Gastrocnemius medialis (tissue), 4 donors: ENCODE measurements around the gene SLC40A1. TPM values are rescaled to one million over a fixed set of nuclear protein-coding genes. Genes with fewer than 3 reads are reported as not detected.
"Not testable (repeated sequence)": the region's sequence is repeated elsewhere in the genome, so short reads cannot be mapped to it uniquely, and the experiment has no call there.

Experiments
- ATAC-seq, 2 donors: fragments of 150-250 bp; one replicate each; pipeline ENCODE4 v1.9.1; 2016
- DNase-seq, 2 donors: peaks; one replicate each; pipeline ENCODE4 v3.0.0-alpha.2; 2019
- H3K27ac ChIP-seq, 4 donors: fragments of 200-600 bp; sonication (generic); 1 replicate in 1 of 4; 2 replicates in 3 of 4; pipeline ENCODE4 v1.5.1; 2016 to 2018; ENCODE audit warnings: mild to moderate bottlenecking in 2 of 4, moderate library complexity in 1 of 4
- H3K27me3 ChIP-seq, 3 donors: fragments of 200-600 bp; sonication (generic) in 2 of 3; 1 replicate in 1 of 3; 2 replicates in 2 of 3; pipeline versions ENCODE4 v1.5.1 to v1.6.0; 2016 to 2019; ENCODE audit warnings: mild to moderate bottlenecking in 1 of 3, moderate library complexity in 1 of 3
- H3K36me3 ChIP-seq, 2 donors: fragments of 200-600 bp; sonication (generic) in 1 of 2; one replicate each; pipeline ENCODE4 v1.5.1; 2017 to 2018
- H3K4me1 ChIP-seq, 2 donors: fragments of 200-600 bp; sonication (generic) in 1 of 2; one replicate each; pipeline ENCODE4 v1.5.1; 2016 to 2017; ENCODE audit warnings: mild to moderate bottlenecking in 2 of 2
- H3K4me3 ChIP-seq, 4 donors: fragments of 200-600 bp; sonication (generic) in 3 of 4; 1 replicate in 1 of 4; 2 replicates in 3 of 4; pipeline ENCODE4 v1.5.1; 2016 to 2019; ENCODE audit warnings: mild to moderate bottlenecking in 2 of 4
- H3K9me3 ChIP-seq, 3 donors: fragments of 200-600 bp; sonication (generic) in 2 of 3; 1 replicate in 1 of 3; 2 replicates in 2 of 3; pipeline ENCODE4 v1.5.1; 2016 to 2019
- CTCF ChIP-seq, 5 experiments: fragments of 450-650 bp in 3 of 5; fragments of 200-600 bp in 2 of 5; sonication (generic) in 2 of 5; IDR thresholded peaks in 4 of 5; conservative IDR thresholded peaks in 1 of 5; 1 replicate in 4 of 5; 2 replicates in 1 of 5; pipeline ENCODE4 v1.5.1; 2016 to 2019; ENCODE audit warnings: antibody characterized with exemption in 5 of 5, mild to moderate bottlenecking in 3 of 5, moderate library complexity in 3 of 5
- POLR2A ChIP-seq, 2 donors: fragments of 450-650 bp; IDR thresholded peaks; one replicate each; pipeline ENCODE4 v1.6.1; 2017; ENCODE audit warnings: antibody characterized with exemption in 2 of 2, mild to moderate bottlenecking in 2 of 2, moderate library complexity in 2 of 2
- in situ Hi-C, 4 donors: fragments of 200-750 bp; cut with MboI; loops; one replicate each; pipeline versions ENCODE4 v1.15.0 to v1.8.0; 2017; ENCODE audit warnings: low sequenced_read_pairs in 4 of 4
- intact Hi-C: fragments of 100-400 bp; cut with DNase I; formaldehyde crosslinking; loops from one replicate; pipeline ENCODE4 v1.15.1; 2023; ENCODE audit warnings: low total_unique reads
- total RNA-seq, 4 donors: library from RNA; depleted of rRNA; stranded (reverse); fragments of >200 nt; gene quantifications; one replicate each; pipeline versions ENCODE4 v1.1.0 to v1.2.3, GENCODE V29; 2016

SLC40A1 gene
- total RNA-seq, 4 donors from 2014 or later, result 24.8 to 81.8 (median 37.4) TPM

DNA sequence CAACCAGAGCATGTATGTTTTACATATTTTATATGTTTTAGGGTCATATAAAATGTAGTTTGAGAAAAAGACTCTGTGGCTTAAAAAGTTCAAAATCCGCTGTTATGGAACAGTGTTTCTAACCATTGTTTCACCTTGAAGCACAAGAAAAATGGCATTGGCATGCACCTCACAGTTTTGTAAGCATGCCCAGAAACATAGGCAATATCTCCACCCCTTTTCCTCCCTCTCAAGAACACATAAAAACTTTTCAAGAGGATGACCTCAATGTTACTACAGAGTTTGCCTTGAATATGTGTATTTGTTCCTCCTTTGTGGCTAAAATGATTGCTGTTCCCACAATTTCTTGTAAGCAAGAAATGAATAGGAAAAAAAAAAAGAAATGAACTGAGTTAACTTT is 29.3 kb upstream of the SLC40A1 start:
- ATAC-seq, result no peak
- H3K9me3 ChIP-seq, result no peaks in the 10 kb centered on the region
- H3K27me3 ChIP-seq, result no peaks in the 10 kb centered on the region
- no peaks in the 10 kb centered on the region for H3K36me3 ChIP-seq
- H3K4me1 ChIP-seq, result peaks cover 7 to 13% of the 10 kb centered on the region in 2 donors
- no peak overlapping the region for H3K27ac ChIP-seq
- in situ Hi-C loops, result no loop called here
- TF ChIP-seq CTCF (IDR thresholded peaks at IDR 0.05 in 4 of 5, conservative IDR thresholded peaks at IDR 0.05 in 1 of 5) (no peak), POLR2A (IDR thresholded peaks at IDR 0.05) (no peak)
- intact Hi-C loops, result no loop called here
- H3K4me3 ChIP-seq, result no peak overlapping the region
- DNase-seq, result no peak

- ATAC-seq (no peak), DNase-seq (no peak)
- Histone ChIP-seq H3K27ac (no peak overlapping the region), H3K27me3 (no peaks in the 10 kb centered on the region), H3K4me1 (peaks cover 7 to 13% of the 10 kb centered on the region in 2 donors), H3K9me3 (no peaks in the 10 kb centered on the region), H3K36me3 (no peaks in the 10 kb centered on the region), H3K4me3 (no peak overlapping the region)
- no peak for TF ChIP-seq POLR2A (IDR thresholded peaks at IDR 0.05)
- no peak for TF ChIP-seq CTCF (IDR thresholded peaks at IDR 0.05 in 4 of 5, conservative IDR thresholded peaks at IDR 0.05 in 1 of 5)
- in situ Hi-C loops (no loop called here), intact Hi-C loops (no loop called here)
Observed at GRCh38 chr2:189609423-189609816, 28.8 kb upstream of the SLC40A1 start.

DNA sequence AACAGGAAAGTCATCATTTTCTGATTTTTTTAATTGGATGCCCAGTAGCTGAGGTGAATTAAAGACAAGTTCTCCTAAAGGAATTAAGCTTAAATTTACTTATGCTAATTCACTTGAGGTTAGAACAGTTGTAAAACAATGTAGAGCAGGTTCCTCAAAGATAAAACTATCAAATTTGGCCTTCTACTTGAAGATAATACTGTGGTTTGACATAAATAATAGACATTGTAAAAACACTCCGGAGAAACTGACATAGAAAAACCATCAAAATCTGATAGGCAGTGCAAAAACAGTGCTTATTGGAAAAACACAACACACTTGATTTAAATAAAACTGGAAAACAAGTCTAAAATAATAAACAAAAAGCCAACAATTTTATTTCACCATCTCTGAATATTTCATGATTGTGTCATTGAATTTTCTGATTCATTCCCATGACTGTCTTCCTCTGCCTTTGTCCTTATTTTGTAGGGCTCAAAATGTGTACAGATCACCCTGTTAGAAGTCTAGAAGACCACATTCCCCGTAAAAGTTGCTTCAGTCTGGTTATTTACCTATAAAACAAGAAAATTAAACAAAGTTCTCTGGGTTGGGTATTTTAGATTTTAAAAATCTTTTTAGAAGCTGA is 28.3 kb upstream of the SLC40A1 start:
- in situ Hi-C loops, result no loop called here
- ATAC-seq, result no peak
- Histone ChIP-seq H3K4me3 (no peak overlapping the region), H3K27ac (no peak overlapping the region), H3K27me3 (no peaks in the 10 kb centered on the region), H3K4me1 (peaks cover 7 to 11% of the 10 kb centered on the region in 2 donors), H3K9me3 (no peaks in the 10 kb centered on the region), H3K36me3 (no peaks in the 10 kb centered on the region)
- DNase-seq, result no peak
- intact Hi-C loops, result no loop called here
- TF ChIP-seq POLR2A (IDR thresholded peaks at IDR 0.05), result no peak

- no peak overlapping the region for H3K27ac ChIP-seq
- H3K4me1 ChIP-seq, result peaks cover 7% of the 10 kb centered on the region in 2 donors
- no peaks in the 10 kb centered on the region for H3K9me3 ChIP-seq
- in situ Hi-C loops, result no loop called here
- no peaks in the 10 kb centered on the region for H3K36me3 ChIP-seq
- intact Hi-C loops, result no loop called here
- DNase-seq, result no peak
- H3K4me3 ChIP-seq, result no peak overlapping the region
- no peak for ATAC-seq
- H3K27me3 ChIP-seq, result no peaks in the 10 kb centered on the region
- TF ChIP-seq CTCF (IDR thresholded peaks at IDR 0.05 in 4 of 5, conservative IDR thresholded peaks at IDR 0.05 in 1 of 5) (no peak), POLR2A (IDR thresholded peaks at IDR 0.05) (no peak)
Observed at GRCh38 chr2:189608170-189608569, 27.6 kb upstream of the SLC40A1 start.

DNA sequence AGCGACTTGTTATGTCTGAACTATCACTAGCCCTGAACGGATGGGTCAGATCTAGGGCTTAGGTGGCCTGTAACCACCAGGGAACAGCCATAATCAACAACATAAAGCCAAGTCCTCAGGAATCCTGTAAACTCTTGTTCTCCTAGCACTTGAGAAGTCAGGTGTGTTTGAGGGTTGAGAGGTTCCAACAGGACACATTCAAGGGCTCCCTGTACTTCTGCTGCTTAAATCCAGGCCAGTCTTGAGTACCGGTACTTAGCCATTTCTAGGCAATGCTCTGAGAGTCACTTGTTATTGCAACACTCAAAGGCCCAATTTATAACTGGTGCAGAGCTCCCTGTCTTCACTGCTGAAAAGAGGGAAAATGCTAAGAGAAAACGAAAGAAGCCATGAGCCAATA is 21.6 kb upstream of the SLC40A1 start:
- no peak overlapping the region for H3K4me3 ChIP-seq
- intact Hi-C loops (no loop called here), in situ Hi-C loops (no loop called here)
- H3K27ac ChIP-seq, result no peak overlapping the region
- DNase-seq (no peak), ATAC-seq (no peak)
- no peaks in the 10 kb centered on the region for H3K4me1 ChIP-seq
- H3K36me3 ChIP-seq, result no peaks in the 10 kb centered on the region
- no peaks in the 10 kb centered on the region for H3K27me3 ChIP-seq
- TF ChIP-seq POLR2A (IDR thresholded peaks at IDR 0.05) (no peak), CTCF (IDR thresholded peaks at IDR 0.05 in 4 of 5, conservative IDR thresholded peaks at IDR 0.05 in 1 of 5) (no peak)
- no peaks in the 10 kb centered on the region for H3K9me3 ChIP-seq

DNA sequence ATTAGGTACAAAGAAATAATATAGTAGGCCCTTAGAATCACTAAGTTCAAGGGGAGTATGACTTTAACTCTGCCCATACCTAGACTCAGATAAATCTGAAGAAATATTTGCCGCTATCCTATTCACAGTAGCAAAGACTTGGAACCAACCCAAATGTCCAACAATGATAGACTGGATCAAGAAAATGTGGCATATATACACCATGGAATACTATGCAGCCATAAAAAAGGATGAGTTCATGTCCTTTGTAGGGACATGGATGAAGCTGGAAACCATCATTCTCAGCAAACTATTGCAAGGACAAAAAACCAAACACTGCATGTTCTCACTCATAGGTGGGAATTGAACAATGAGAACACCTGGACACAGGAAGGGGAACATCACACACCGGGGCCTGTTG is 21.1 kb upstream of the SLC40A1 start:
- DNase-seq, H3K4me3 ChIP-seq, intact Hi-C loops, in situ Hi-C loops, H3K27me3 ChIP-seq, H3K27ac ChIP-seq, H3K4me1 ChIP-seq, ATAC-seq, H3K9me3 ChIP-seq, H3K36me3 ChIP-seq: not testable (repeated sequence)
